Measurements from ENCODE around the gene ROR2. TPM values are rescaled to one million over a fixed set of nuclear protein-coding genes. Genes with fewer than 3 reads are reported as not detected.

ROR2 gene
- total and polyA plus RNA-seq, 2 of the 8 experiments (the other 6 are each of a cell fraction or from before 2014, with no cell fraction given), result 2.7 to 4.3 TPM

- no peak overlapping the region for H2AFZ ChIP-seq (ENCODE audit: low read length)
- H4K20me1 ChIP-seq (replicated peaks in 1 of 2; ENCODE audit: control insufficient read depth in 1 of 2, insufficient read depth in 2 of 2, low read length in 2 of 2), result peaks cover 0 to 13% of the 10 kb centered on the region in 2 experiments
- H3K9me3 ChIP-seq (ENCODE audit: insufficient read depth in 2 of 2, low read depth in 1 of 2, low read length in 1 of 2), result no peaks in the 10 kb centered on the region
- no peak for DNase-seq (ENCODE audit: low read depth in 1 of 2, low spot score in 2 of 2)
- no peak overlapping the region for H2BK20ac ChIP-seq (ENCODE audit: low read length)
- no peak overlapping the region for H2AK5ac ChIP-seq (ENCODE audit: low read depth, low read length)
- no peak overlapping the region for H3K56ac ChIP-seq (replicated peaks; ENCODE audit: insufficient read length, low read depth, low read length)
- H3K23me2 ChIP-seq (ENCODE audit: low read depth, low read length), result peaks cover 15% of the 10 kb centered on the region; the same call in 1 of the 2 replicates
- H2BK15ac ChIP-seq (ENCODE audit: low read length), result no peak overlapping the region
- H3K79me2 ChIP-seq (ENCODE audit: control insufficient read depth in 1 of 2, insufficient read depth in 2 of 2, low read length in 2 of 2), result no peaks in the 10 kb centered on the region
- WGBS, 2 experiments (ENCODE audit: extremely low coverage in 1 of 2, insufficient coverage in 1 of 2, insufficient read length in 1 of 2, insufficient replicate concordance in 2 of 2, low coverage in 1 of 2, low lambda C conversion rate in 2 of 2, missing lambda C conversion rate in 1 of 2), result 91% methylated on average over 14 of the region's 14 CpGs; no CpG with 5 or more reads in 1 of the 2 experiments
- no peaks in the 10 kb centered on the region for H3K36me3 ChIP-seq (ENCODE audit: control insufficient read depth in 2 of 4, insufficient read depth in 4 of 4, low read length in 3 of 4)
- no peak overlapping the region for H3K4me2 ChIP-seq (ENCODE audit: insufficient read depth in 1 of 2, low read depth in 2 of 2, low read length in 2 of 2)
- peak overlapping the region in 1 of 4 experiments; percentile 55; a peak in 1 of 8 replicates for H3K4me3 ChIP-seq (ENCODE audit: extremely low read depth in 1 of 4, insufficient read depth in 2 of 4, low read depth in 3 of 4, low read length in 4 of 4)
- no peak overlapping the region for H3K4ac ChIP-seq (replicated peaks; ENCODE audit: insufficient read length, low read depth, low read length)
- TF ChIP-seq SP2 (IDR thresholded peaks at IDR 0.05; ENCODE audit: low read length) (no peak), TEAD4 (IDR thresholded peaks at IDR 0.05; ENCODE audit: low read depth, low read length) (no peak), JUN (IDR thresholded peaks at IDR 0.05; ENCODE audit: low read depth, low read length) (no peak), EP300 (IDR thresholded peaks at IDR 0.05; ENCODE audit: borderline replicate concordance in 1 of 2, low read depth in 2 of 2, low read length in 2 of 2) (no peak), ASH2L (IDR thresholded peaks at IDR 0.05; ENCODE audit: low read length) (no peak)
- no peak overlapping the region for H3K18ac ChIP-seq (ENCODE audit: extremely low read depth, low read length)
- no peak overlapping the region for H4K8ac ChIP-seq (ENCODE audit: extremely low read depth, insufficient read depth, low read length)
- no peak overlapping the region for H3K9ac ChIP-seq (replicated peaks in 1 of 4; ENCODE audit: extremely low read depth in 1 of 4, low read depth in 3 of 4, low read length in 3 of 4)
- no peak overlapping the region for H2BK12ac ChIP-seq (ENCODE audit: low read depth, low read length)
- H3K27ac ChIP-seq (ENCODE audit: low read depth, low read length), result no peak overlapping the region
- no peak overlapping the region for H4K5ac ChIP-seq (ENCODE audit: insufficient read length, low read depth, low read length)
- H2BK5ac ChIP-seq (ENCODE audit: low read depth, low read length), result no peak overlapping the region
- no peaks in the 10 kb centered on the region for H3K27me3 ChIP-seq (replicated peaks in 1 of 4; ENCODE audit: control insufficient read depth in 3 of 4, extremely low read depth in 1 of 4, insufficient read depth in 3 of 4, low read length in 3 of 4)
- ChIA-PET CTCF (ENCODE audit: partially characterized antibody) (interaction anchor here (0.8 kb wide), 1 partner anchor 800 kb away, joined by 3 read pairs; no protein-coding TSS in a partner anchor), POLR2A (ENCODE audit: partially characterized antibody) (interaction anchor here (1.0 kb wide), 1 partner anchor 354 kb away, joined by 3 read pairs; no protein-coding TSS in a partner anchor)
- H2BK120ac ChIP-seq (replicated peaks; ENCODE audit: low read depth, low read length), result no peak overlapping the region
- no peak overlapping the region for H3K14ac ChIP-seq (ENCODE audit: insufficient read length)
- no peak overlapping the region for H3K23ac ChIP-seq (ENCODE audit: insufficient read length)
- FAIRE-seq, result no peak
- no peaks in the 10 kb centered on the region; the same call in 1 of the 2 replicates for H3K79me1 ChIP-seq (ENCODE audit: low read depth, low read length)
- no peak overlapping the region for H4K91ac ChIP-seq (replicated peaks; ENCODE audit: insufficient read length, low read length)
- no peaks in the 10 kb centered on the region; a peak in 1 of 7 replicates for H3K4me1 ChIP-seq (replicated peaks in 1 of 4; ENCODE audit: control insufficient read depth in 3 of 4, insufficient read depth in 4 of 4, low read length in 3 of 4)
These were observed 235.0 kb downstream of the ROR2 start for GRCh38 chr9:91714874-91715615.

All from H1 (cell line).